ENCODE results near the gene DNLZ. TPM values are rescaled to one million over a fixed set of nuclear protein-coding genes. Genes with fewer than 3 reads are reported as not detected.

The DNLZ gene
- total RNA-seq, 1 donor from 2014 or later, result 11.8 TPM

GRCh38 chr9:136380381-136380780, 16.8 kb upstream of the DNLZ start:
- no peak overlapping the region for H3K4me3 Mint-ChIP-seq
- peaks cover 13% of the 10 kb centered on the region for H3K36me3 Mint-ChIP-seq
- H3K27ac Mint-ChIP-seq, result no peak overlapping the region
- TF ChIP-seq CTCF (IDR thresholded peaks at IDR 0.05; ENCODE audit: unreplicated experiment), result no peak
- H3K4me1 Mint-ChIP-seq, result no peaks in the 10 kb centered on the region
- no peak for DNase-seq (ENCODE audit: low spot score in 2 of 2, unreplicated experiment in 2 of 2)
- H3K9me3 Mint-ChIP-seq, result no peaks in the 10 kb centered on the region
- no peaks in the 10 kb centered on the region for H3K27me3 Mint-ChIP-seq (ENCODE audit: low read depth)

GRCh38 chr9:136379891-136380290, 16.3 kb upstream of the DNLZ start:
- H3K4me3 Mint-ChIP-seq, result no peak overlapping the region
- H3K9me3 Mint-ChIP-seq, result no peaks in the 10 kb centered on the region
- no peak overlapping the region for H3K27ac Mint-ChIP-seq
- no peak for TF ChIP-seq CTCF (IDR thresholded peaks at IDR 0.05; ENCODE audit: unreplicated experiment)
- H3K27me3 Mint-ChIP-seq (ENCODE audit: low read depth), result no peaks in the 10 kb centered on the region
- no peaks in the 10 kb centered on the region for H3K4me1 Mint-ChIP-seq
- no peak for DNase-seq (ENCODE audit: low spot score in 2 of 2, unreplicated experiment in 2 of 2)
- peaks cover 8% of the 10 kb centered on the region for H3K36me3 Mint-ChIP-seq

- Mint-ChIP-seq H3K4me3 (no peak overlapping the region), H3K9me3 (no peaks in the 10 kb centered on the region), H3K4me1 (no peaks in the 10 kb centered on the region), H3K27ac (no peak overlapping the region), H3K36me3 (peaks cover 3% of the 10 kb centered on the region), H3K27me3 (ENCODE audit: low read depth) (no peaks in the 10 kb centered on the region)
- no peak for DNase-seq (ENCODE audit: low spot score in 2 of 2, unreplicated experiment in 2 of 2)
- no peak for TF ChIP-seq CTCF (IDR thresholded peaks at IDR 0.05; ENCODE audit: unreplicated experiment)
Observed at GRCh38 chr9:136379401-136379800, 15.9 kb upstream of the DNLZ start.

- Mint-ChIP-seq H3K27me3 (ENCODE audit: low read depth) (no peaks in the 10 kb centered on the region), H3K4me3 (no peak overlapping the region), H3K9me3 (no peaks in the 10 kb centered on the region), H3K36me3 (peaks cover 2% of the 10 kb centered on the region), H3K27ac (no peak overlapping the region), H3K4me1 (no peaks in the 10 kb centered on the region)
- no peak for TF ChIP-seq CTCF (IDR thresholded peaks at IDR 0.05; ENCODE audit: unreplicated experiment)
- no peak for DNase-seq (ENCODE audit: low spot score in 2 of 2, unreplicated experiment in 2 of 2)
Observed at GRCh38 chr9:136379003-136379287, 15.4 kb upstream of the DNLZ start.

GRCh38 chr9:136378170-136379002, 14.8 kb upstream of the DNLZ start:
- Mint-ChIP-seq H3K36me3 (no peaks in the 10 kb centered on the region), H3K27ac (no peak overlapping the region), H3K27me3 (ENCODE audit: low read depth) (no peaks in the 10 kb centered on the region), H3K9me3 (no peaks in the 10 kb centered on the region), H3K4me1 (peaks cover under 1% of the 10 kb centered on the region), H3K4me3 (no peak overlapping the region)
- no peak for DNase-seq (ENCODE audit: low spot score in 2 of 2, unreplicated experiment in 2 of 2)
- no peak for TF ChIP-seq CTCF (IDR thresholded peaks at IDR 0.05; ENCODE audit: unreplicated experiment)
